IPS DF 6.9 (cell line): ENCODE results near the gene NCBP2.

Experiments
- DNase-seq: peaks from one replicate; pipeline ENCODE4 v3.0.0-alpha.2; 2013; ENCODE audit warnings: low read depth, low spot score
- H3K27ac ChIP-seq: one replicate; pipeline ENCODE4 v1.5.1; 2013; ENCODE audit warnings: low read length, control low read depth
- H3K27me3 ChIP-seq: 2 replicates; pipeline ENCODE4 v1.6.1; 2013; ENCODE audit warnings: mild to moderate bottlenecking, low read length; ENCODE audit not compliant: control insufficient read depth, insufficient read depth
- H3K36me3 ChIP-seq: 2 replicates; pipeline ENCODE4 v1.6.1; 2013; ENCODE audit warnings: low read length; ENCODE audit not compliant: control insufficient read depth, insufficient read depth
- H3K4me1 ChIP-seq: 2 replicates; pipeline ENCODE4 v1.6.1; 2013; ENCODE audit warnings: low read length; ENCODE audit not compliant: control insufficient read depth, insufficient read depth
- H3K4me3 ChIP-seq: 2 replicates; pipeline ENCODE4 v1.5.1; 2013; ENCODE audit warnings: mild to moderate bottlenecking, low read length
- H3K9me3 ChIP-seq: 2 replicates; pipeline ENCODE4 v1.6.1; 2013; ENCODE audit warnings: low read length, inconsistent platforms; ENCODE audit not compliant: control insufficient read depth, insufficient read depth
- WGBS: extraction: QIAGEN DNeasy Blood & Tissue Kit; methylation state at CpG from one replicate; pipeline ENCODE4 v1.1.7; 2013; ENCODE audit warnings: mixed read lengths, missing lambda C conversion rate; ENCODE audit not compliant: insufficient read length, insufficient coverage; 5-methylcytosine and 5-hydroxymethylcytosine counted together

NCBP2 gene

DNA sequence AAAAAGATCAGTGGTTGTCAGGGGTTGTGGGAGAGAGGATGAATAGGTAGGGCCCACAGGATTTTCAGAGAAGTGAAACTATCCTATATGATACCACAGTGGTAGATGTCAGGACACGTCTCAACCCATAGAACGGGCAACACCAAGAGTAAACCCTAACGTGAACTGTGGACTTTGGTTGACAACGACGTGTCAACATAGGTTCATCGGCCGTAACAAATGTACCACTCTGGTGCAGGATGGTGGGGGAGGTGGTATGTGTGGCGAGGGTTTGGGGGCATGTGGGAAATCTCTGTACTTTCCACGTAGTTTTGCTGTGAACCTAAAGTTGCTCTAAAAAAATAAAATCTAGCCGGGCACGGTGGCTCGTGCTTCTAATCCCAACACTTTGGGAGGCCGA, 39.3 kb upstream of the NCBP2 start:
- H3K27me3 ChIP-seq, result no peaks in the 10 kb centered on the region
- no peak overlapping the region for H3K4me3 ChIP-seq
- peaks cover 1% of the 10 kb centered on the region; the same call in 1 of the 2 replicates for H3K4me1 ChIP-seq
- DNase-seq, result no peak
- no peaks in the 10 kb centered on the region for H3K36me3 ChIP-seq
- no peaks in the 10 kb centered on the region for H3K9me3 ChIP-seq
- no CpG with 5 or more reads among the region's 13 CpGs for WGBS
- no peak overlapping the region for H3K27ac ChIP-seq

GRCh38 chr3:196979545-196979944, 37.2 kb upstream of the NCBP2 start:
- DNase-seq, result no peak

DNA sequence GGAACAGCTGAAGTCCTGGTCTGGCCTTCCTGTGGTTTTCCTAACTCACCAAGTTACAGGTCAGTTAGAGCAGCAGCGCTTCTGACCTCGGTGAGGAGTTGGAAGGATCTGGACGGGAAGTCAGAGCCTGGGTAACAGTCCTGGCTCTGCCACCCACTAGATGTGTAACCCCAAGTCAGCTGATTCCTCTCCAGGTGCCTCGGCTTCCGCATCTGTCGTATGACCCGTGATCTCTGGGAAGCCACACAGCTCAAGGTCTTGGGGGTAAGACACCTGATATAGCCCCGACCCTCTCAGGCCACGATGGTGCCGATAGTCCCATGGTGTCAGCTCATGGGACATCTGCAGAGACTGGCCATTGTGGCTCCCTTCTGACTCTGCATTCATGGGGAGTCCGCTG, 34.6 kb upstream of the NCBP2 start:
- no peaks in the 10 kb centered on the region for H3K36me3 ChIP-seq
- no peak overlapping the region for H3K4me3 ChIP-seq
- H3K4me1 ChIP-seq, result peaks cover 1% of the 10 kb centered on the region; the same call in 1 of the 2 replicates
- no peaks in the 10 kb centered on the region for H3K27me3 ChIP-seq
- H3K27ac ChIP-seq, result no peak overlapping the region
- DNase-seq, result no peak
- WGBS, result no CpG with 5 or more reads among the region's 11 CpGs
- no peaks in the 10 kb centered on the region for H3K9me3 ChIP-seq

More at GRCh38 chr3:196979545-196979944, 37.2 kb upstream of the NCBP2 start:
- H3K4me3 ChIP-seq, result no peak overlapping the region
- H3K9me3 ChIP-seq, result no peaks in the 10 kb centered on the region
- no peaks in the 10 kb centered on the region for H3K27me3 ChIP-seq
- peaks cover 1% of the 10 kb centered on the region; the same call in 1 of the 2 replicates for H3K4me1 ChIP-seq
- H3K27ac ChIP-seq, result no peak overlapping the region
- H3K36me3 ChIP-seq, result no peaks in the 10 kb centered on the region
- no CpG with 5 or more reads among the region's 10 CpGs for WGBS

- Histone ChIP-seq H3K4me3 (no peak overlapping the region), H3K27me3 (peaks cover 10% of the 10 kb centered on the region; the same call in 1 of the 2 replicates), H3K9me3 (no peaks in the 10 kb centered on the region), H3K4me1 (peaks cover 1% of the 10 kb centered on the region; the same call in 1 of the 2 replicates), H3K36me3 (no peaks in the 10 kb centered on the region), H3K27ac (no peak overlapping the region)
- no peak for DNase-seq
- WGBS, result no CpG with 5 or more reads among the region's 4 CpGs
These were observed 33.0 kb upstream of the NCBP2 start for GRCh38 chr3:196975349-196975748.

GRCh38 chr3:196974661-196975060, 32.3 kb upstream of the NCBP2 start:
- no peaks in the 10 kb centered on the region for H3K9me3 ChIP-seq
- H3K4me3 ChIP-seq, result no peak overlapping the region
- WGBS, result no CpG with 5 or more reads among the region's 5 CpGs
- DNase-seq, result no peak
- no peak overlapping the region for H3K27ac ChIP-seq
- H3K36me3 ChIP-seq, result no peaks in the 10 kb centered on the region
- H3K27me3 ChIP-seq, result peaks cover 16% of the 10 kb centered on the region; the same call in 1 of the 2 replicates
- H3K4me1 ChIP-seq, result peaks cover 1% of the 10 kb centered on the region; the same call in 1 of the 2 replicates

- DNase-seq, result no peak
- no peaks in the 10 kb centered on the region for H3K9me3 ChIP-seq
- no peak overlapping the region for H3K4me3 ChIP-seq
- no CpG with 5 or more reads among the region's 7 CpGs for WGBS
- no peaks in the 10 kb centered on the region; the same call in 1 of the 2 replicates for H3K36me3 ChIP-seq
- H3K27ac ChIP-seq, result no peak overlapping the region
- H3K27me3 ChIP-seq, result peaks cover 48% of the 10 kb centered on the region
- 0 out of 2 replicates have a peak, but pooled peaks cover 1% of the 10 kb centered on the region for H3K4me1 ChIP-seq
These were observed 28.9 kb upstream of the NCBP2 start for GRCh38 chr3:196971094-196971698.

DNA sequence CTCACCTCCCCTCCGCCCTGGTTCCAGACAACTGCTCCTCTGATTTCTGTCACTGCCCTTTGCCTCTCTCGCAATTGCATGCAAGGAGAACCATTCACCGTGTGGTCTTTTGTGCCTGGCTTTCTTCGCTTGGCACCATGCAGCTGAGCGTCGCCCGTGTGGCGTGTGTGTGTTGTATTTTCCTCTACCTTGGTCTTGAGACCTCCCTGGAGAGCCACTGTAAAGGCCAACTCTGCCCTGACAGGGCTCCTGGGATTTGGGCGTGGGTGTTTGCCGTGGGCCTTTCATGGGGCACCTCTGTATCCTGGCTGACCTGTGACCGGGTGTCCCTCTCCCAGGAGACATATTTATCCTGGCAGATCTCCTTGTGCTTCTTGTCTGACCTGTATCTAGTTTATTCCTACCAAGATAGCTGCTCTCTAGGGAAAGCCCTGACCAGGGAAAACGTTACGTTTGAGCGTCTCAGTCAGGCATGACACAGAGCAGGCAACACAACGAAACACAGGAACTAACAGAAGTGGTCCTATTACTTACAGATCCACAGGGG, 28.3 kb upstream of the NCBP2 start:
- H3K27me3 ChIP-seq, result peaks cover 54% of the 10 kb centered on the region
- no peaks in the 10 kb centered on the region; the same call in 1 of the 2 replicates for H3K36me3 ChIP-seq
- H3K9me3 ChIP-seq, result no peaks in the 10 kb centered on the region
- DNase-seq, result no peak
- H3K27ac ChIP-seq, result no peak overlapping the region
- no peak overlapping the region for H3K4me3 ChIP-seq
- H3K4me1 ChIP-seq, result 0 out of 2 replicates have a peak, but pooled peaks cover 1% of the 10 kb centered on the region
- WGBS, result no CpG with 5 or more reads among the region's 15 CpGs

DNA sequence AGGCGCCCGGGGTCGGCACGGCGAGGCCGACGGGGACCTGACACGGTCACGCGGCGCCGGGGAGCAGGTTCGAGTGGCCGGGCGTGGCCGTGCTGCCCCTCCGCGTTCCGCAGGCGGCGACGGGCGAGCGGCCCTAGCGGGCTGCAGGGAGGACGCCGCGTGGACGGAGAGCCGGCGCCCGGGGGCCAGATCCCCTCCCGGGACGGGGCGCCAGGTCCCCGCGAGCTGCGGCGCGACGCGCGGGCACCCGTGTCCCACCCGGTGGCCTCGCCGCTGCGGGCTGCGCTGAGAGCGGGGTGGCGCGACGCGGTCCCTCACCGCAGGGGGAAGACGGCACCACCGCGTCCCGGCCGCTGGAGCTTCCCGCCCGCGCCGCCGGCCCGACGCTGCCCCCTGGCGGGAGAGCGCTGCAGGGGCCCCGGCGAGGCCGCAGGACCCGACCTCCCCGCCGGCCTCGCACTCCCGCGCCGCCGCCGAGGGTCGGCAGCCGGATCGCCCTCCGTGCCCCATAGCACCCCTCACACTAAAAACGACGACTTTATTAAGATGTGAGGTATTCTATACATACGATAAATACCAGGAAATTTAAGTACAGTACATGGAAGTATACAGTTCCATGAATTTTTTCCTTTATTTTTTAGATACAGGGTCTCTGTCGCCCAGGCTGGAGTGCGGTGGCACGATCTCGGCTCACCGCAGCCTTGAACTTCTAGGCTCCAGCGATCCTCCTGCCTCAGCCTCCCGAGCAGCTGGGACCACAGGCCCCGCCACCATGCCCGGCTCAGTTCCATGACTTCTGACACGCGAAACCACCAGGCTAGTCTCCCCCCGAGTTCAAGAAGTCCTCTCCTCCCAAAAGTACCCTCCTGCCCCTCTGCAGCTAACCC, 27.6 kb upstream of the NCBP2 start:
- WGBS, result no CpG with 5 or more reads among the region's 100 CpGs
- no peak for DNase-seq
- Histone ChIP-seq H3K36me3 (no peaks in the 10 kb centered on the region; the same call in 1 of the 2 replicates), H3K27ac (no peak overlapping the region), H3K9me3 (no peaks in the 10 kb centered on the region), H3K4me1 (0 out of 2 replicates have a peak, but pooled peaks cover 1% of the 10 kb centered on the region), H3K27me3 (peaks cover 60% of the 10 kb centered on the region), H3K4me3 (peak overlapping the region; percentile 65; the same call in 1 of the 2 replicates)

DNA sequence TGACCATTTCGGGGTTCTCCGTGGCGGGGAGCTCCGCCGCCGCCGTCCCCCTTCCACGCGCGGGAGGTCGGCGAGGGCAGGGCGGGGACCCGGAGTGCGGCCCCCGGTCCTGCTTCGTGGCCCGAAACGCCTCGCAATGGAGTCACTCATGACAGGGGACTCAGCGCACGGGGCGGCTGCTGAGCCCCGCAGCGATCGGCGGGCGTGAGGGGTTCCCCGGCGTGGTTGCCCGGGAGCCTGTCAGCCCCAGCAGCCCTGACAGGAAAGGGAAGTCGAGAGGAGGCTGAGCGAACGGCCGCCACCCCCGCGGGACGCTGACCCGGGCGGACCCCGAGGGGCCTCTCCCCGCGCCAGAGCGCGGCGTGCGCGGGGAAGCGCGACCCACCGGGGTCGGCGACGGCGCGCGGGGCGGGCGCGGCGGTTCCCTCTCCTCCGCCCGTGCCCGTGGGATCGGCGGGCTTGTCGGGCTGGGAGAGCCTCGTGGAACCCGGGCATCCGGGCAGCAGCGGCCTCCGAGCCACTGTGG, 26.9 kb upstream of the NCBP2 start:
- Histone ChIP-seq H3K4me1 (0 out of 2 replicates have a peak, but pooled peaks cover 1% of the 10 kb centered on the region), H3K27ac (no peak overlapping the region), H3K4me3 (peak overlapping the region; percentile 65; the same call in 1 of the 2 replicates), H3K36me3 (no peaks in the 10 kb centered on the region; the same call in 1 of the 2 replicates), H3K9me3 (no peaks in the 10 kb centered on the region), H3K27me3 (peaks cover 63% of the 10 kb centered on the region)
- no peak for DNase-seq
- WGBS, result no CpG with 5 or more reads among the region's 72 CpGs
